Measurements from ENCODE around the gene AIPL1. TPM values are rescaled to one million over a fixed set of nuclear protein-coding genes. Genes with fewer than 3 reads are reported as not detected.
A peak's percentile ranks its signal among the peaks of the same experiment; 100 is the strongest.
"Not testable (repeated sequence)": the region's sequence is repeated elsewhere in the genome, so short reads cannot be mapped to it uniquely, and the experiment has no call there.

The AIPL1 gene
- under 1 TPM in 4 of 8 experiments, not detected in 4; 0.08 to 1.00 (median 0.39) TPM for total RNA-seq

DNA sequence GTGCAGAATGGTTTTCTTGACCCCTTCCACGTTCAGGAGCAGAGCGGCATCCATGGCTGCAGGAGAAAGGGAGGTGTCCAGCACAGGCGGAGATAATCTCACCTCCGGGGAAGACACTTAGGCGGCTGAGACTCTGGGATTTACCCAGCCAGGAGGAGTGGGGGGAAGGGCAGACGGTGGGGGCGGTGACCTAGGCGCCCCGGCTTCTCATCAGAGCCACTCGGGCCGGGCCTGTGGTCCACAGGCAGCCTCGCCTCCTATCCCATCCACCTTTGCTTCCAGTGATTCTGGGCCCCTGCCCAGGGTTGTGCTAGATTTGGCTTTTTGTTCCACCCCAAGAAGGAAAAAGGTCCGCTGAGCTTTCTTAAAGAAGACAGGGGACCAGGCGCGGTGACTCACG, at the start of gene AIPL1:
Gene AIPL1 (minus strand): TSS at position 71 of the 400 bp plus-strand sequence. CDS start 17 bp downstream, at position 54.
- Histone ChIP-seq H3K4me3 (no peak within 1 kb of the TSS), H3K27ac (no peak within 1 kb of the TSS), H3K4me1 (replicated peaks in 1 of 2) (peaks cover 7 to 10% of the 10 kb centered on the region in 2 donors)
- WGBS, 10 experiments = 90 to 93% methylated on average over 2 to 3 of the region's 16 CpGs; no CpG with 5 or more reads in 8 of the 10 experiments
- in situ Hi-C loops (cut with MboI; ENCODE audit: low pct_unique_long_range_greater_than_20kb in 2 of 9, low sequenced_read_pairs in 9 of 9, unreplicated experiment in 9 of 9) = loop anchor here in 2 of 9 experiments (10.0 to 25.0 kb wide), 2 partner anchors 848 to 850 kb away; partner anchors contain the start of gene NLRP1 (in 2 of the 2)
- ATAC-seq (replicated peaks in 6 of 8) = no peak

- no peak overlapping the region for H3K4me3 ChIP-seq
- H3K27ac ChIP-seq = no peak overlapping the region
- in situ Hi-C loops (cut with MboI; ENCODE audit: low pct_unique_long_range_greater_than_20kb in 2 of 9, low sequenced_read_pairs in 9 of 9, unreplicated experiment in 9 of 9) = no loop called here
- no peak for ATAC-seq (replicated peaks in 6 of 8)
- peaks cover 20 to 21% of the 10 kb centered on the region in 2 donors for H3K4me1 ChIP-seq (replicated peaks in 1 of 2)
- WGBS, 10 experiments = 40 to 100% (median 80%) methylated on average over 1 to 9 of the region's 16 CpGs; no CpG with 5 or more reads in 3 of the 10 experiments
Measured at GRCh38 chr17:6483507-6483906, 48.6 kb upstream of the AIPL1 start.

GRCh38 chr17:6482796-6483195, 47.9 kb upstream of the AIPL1 start:
- WGBS, 10 experiments = 50 to 92% (median 85%) methylated on average over 2 to 4 of the region's 10 CpGs; no CpG with 5 or more reads in 6 of the 10 experiments
- H3K4me1 ChIP-seq (replicated peaks in 1 of 2) = peaks cover 23 to 28% of the 10 kb centered on the region in 2 donors
- ATAC-seq (replicated peaks in 6 of 8); H3K4me3 ChIP-seq; in situ Hi-C loops (cut with MboI; ENCODE audit: low pct_unique_long_range_greater_than_20kb in 2 of 9, low sequenced_read_pairs in 9 of 9, unreplicated experiment in 9 of 9); H3K27ac ChIP-seq: not testable (repeated sequence)

GRCh38 chr17:6482105-6482455, 47.2 kb upstream of the AIPL1 start:
- Histone ChIP-seq H3K4me1 (replicated peaks in 1 of 2) (peaks cover 26 to 35% of the 10 kb centered on the region in 2 donors), H3K27ac (no peak overlapping the region), H3K4me3 (no peak overlapping the region)
- ATAC-seq (replicated peaks in 6 of 8) = no peak
- WGBS, 10 experiments = 0 to 100% (median 97%) methylated on average over 1 to 4 of the region's 6 CpGs; no CpG with 5 or more reads in 5 of the 10 experiments
- in situ Hi-C loops (cut with MboI; ENCODE audit: low pct_unique_long_range_greater_than_20kb in 2 of 9, low sequenced_read_pairs in 9 of 9, unreplicated experiment in 9 of 9) = no loop called here

DNA sequence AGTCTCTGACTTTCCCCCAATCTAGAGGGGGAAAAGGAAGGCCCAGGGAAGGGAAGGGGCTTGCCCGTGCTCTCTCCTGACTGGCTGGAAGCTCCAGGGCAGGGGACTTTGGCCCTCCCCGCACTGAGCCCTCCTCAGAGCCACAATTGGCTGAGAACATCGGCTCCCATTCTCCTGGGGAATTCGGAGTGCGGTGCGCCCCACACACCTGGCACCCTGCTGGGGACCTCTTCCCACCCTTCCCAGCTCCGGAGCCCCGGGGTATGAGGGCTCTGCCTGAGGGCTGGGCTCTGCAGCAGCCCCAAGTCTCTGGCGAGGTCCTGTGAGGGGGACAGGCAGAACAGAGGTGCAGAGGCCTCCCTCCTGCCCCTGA, 45.4 kb upstream of the AIPL1 start:
- Histone ChIP-seq H3K27ac (peak overlapping the region in 1 of 2 donors; percentile 10), H3K4me3 (no peak overlapping the region), H3K4me1 (replicated peaks in 1 of 2) (peaks cover 37 to 52% of the 10 kb centered on the region in 2 donors)
- in situ Hi-C loops (cut with MboI; ENCODE audit: low pct_unique_long_range_greater_than_20kb in 2 of 9, low sequenced_read_pairs in 9 of 9, unreplicated experiment in 9 of 9) = no loop called here
- WGBS, 10 experiments = 50 to 80% methylated on average over 1 to 2 of the region's 9 CpGs; no CpG with 5 or more reads in 8 of the 10 experiments
- peak in 5 of 8 experiments; percentile 9 to 26 (median 21) for ATAC-seq (replicated peaks in 6 of 8)

DNA sequence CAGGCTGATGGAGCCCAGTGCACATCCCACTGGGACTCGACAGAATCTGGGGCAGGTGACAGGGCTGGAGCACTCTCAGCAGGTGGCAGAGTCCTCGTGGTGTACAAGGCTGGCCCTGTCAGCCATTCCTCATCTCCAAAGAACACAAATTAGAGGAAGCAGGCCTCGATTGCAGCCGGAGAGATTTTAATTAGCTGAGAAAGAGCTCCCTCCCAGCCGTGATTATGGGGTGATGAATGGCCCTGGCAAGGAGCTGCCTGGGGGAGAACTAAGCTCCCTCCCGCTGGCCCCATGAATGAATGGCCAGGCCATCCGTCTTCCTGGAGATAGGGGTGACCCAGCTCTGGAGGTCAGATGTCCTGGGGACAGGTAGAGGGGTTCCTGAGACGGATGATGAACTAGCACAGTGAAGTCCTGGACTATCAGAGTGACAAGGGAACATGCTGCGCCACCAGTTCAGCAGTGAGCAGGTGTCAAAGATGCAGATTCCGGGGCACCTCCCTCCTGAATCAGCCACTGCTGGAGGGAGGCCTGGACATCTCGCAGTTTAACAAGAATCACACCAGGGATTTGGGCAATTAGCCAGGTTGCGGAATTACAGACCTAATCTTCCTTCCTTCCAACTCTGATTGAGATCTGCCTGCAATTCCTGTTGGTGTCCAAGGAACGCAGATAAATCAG, 44.8 kb upstream of the AIPL1 start:
- Histone ChIP-seq H3K4me1 (replicated peaks in 1 of 2) (peaks cover 42 to 55% of the 10 kb centered on the region in 2 donors), H3K4me3 (no peak overlapping the region), H3K27ac (peak overlapping the region in 1 of 2 donors; percentile 1)
- WGBS, 10 experiments = 0 to 80% (median 30%) methylated on average over 1 to 7 of the region's 13 CpGs; no CpG with 5 or more reads in 4 of the 10 experiments
- in situ Hi-C loops (cut with MboI; ENCODE audit: low pct_unique_long_range_greater_than_20kb in 2 of 9, low sequenced_read_pairs in 9 of 9, unreplicated experiment in 9 of 9) = no loop called here
- peak in 6 of 8 experiments; percentile 41 to 83 (median 76) for ATAC-seq (replicated peaks in 6 of 8)

- in situ Hi-C loops (cut with MboI; ENCODE audit: low pct_unique_long_range_greater_than_20kb in 2 of 9, low sequenced_read_pairs in 9 of 9, unreplicated experiment in 9 of 9) = no loop called here
- ATAC-seq (replicated peaks in 6 of 8) = no peak
- no peak overlapping the region for H3K4me3 ChIP-seq
- peaks cover 44 to 55% of the 10 kb centered on the region in 2 donors for H3K4me1 ChIP-seq (replicated peaks in 1 of 2)
- 50 to 92% (median 78%) methylated on average over 1 to 9 of the region's 11 CpGs; no CpG with 5 or more reads in 4 of the 10 experiments for WGBS, 10 experiments
- no peak overlapping the region for H3K27ac ChIP-seq
Measured at GRCh38 chr17:6478486-6478885, 43.6 kb upstream of the AIPL1 start.

DNA sequence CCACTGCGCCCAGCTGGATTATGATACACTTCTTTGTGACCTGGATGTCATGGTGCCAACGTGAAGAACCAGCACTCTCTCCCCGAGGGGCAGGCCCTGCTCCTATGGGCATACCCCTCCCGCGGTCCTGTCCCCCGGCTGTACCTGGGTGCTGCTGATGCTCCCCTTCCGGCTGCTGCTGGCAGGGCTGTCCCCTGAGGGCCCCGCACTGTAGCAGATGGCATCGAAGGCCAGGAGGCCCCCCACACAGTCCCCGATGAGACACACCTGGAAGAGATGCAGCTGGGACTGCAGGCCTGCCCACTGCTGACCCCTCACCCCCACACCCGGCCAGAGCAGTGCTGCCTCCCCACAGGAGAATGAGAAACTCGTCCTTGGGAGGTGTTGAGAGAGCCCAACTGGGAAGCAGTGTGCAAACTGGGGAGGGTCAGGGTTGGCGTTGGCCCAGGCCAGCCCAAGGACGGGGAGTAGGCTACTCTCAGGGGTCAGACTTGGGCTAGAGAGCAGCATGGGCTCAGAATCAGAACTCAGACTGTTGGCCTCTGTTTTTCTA, 43.0 kb upstream of the AIPL1 start:
- Histone ChIP-seq H3K27ac (no peak overlapping the region), H3K4me1 (replicated peaks in 1 of 2) (peaks cover 49 to 55% of the 10 kb centered on the region in 2 donors), H3K4me3 (no peak overlapping the region)
- ATAC-seq (replicated peaks in 6 of 8) = no peak
- in situ Hi-C loops (cut with MboI; ENCODE audit: low pct_unique_long_range_greater_than_20kb in 2 of 9, low sequenced_read_pairs in 9 of 9, unreplicated experiment in 9 of 9) = no loop called here
- WGBS, 10 experiments = 40 to 100% (median 72%) methylated on average over 1 to 5 of the region's 14 CpGs; no CpG with 5 or more reads in 6 of the 10 experiments

GRCh38 chr17:6476810-6477179, 41.9 kb upstream of the AIPL1 start:
- Histone ChIP-seq H3K4me3 (no peak overlapping the region), H3K27ac (no peak overlapping the region), H3K4me1 (replicated peaks in 1 of 2) (peaks cover 52 to 55% of the 10 kb centered on the region in 2 donors)
- peak in 3 of 8 experiments; percentile 9 to 33 (median 23) for ATAC-seq (replicated peaks in 6 of 8)
- in situ Hi-C loops (cut with MboI; ENCODE audit: low pct_unique_long_range_greater_than_20kb in 2 of 9, low sequenced_read_pairs in 9 of 9, unreplicated experiment in 9 of 9) = no loop called here
- WGBS, 10 experiments = 60 to 97% (median 71%) methylated on average over 1 to 6 of the region's 10 CpGs; no CpG with 5 or more reads in 7 of the 10 experiments

DNA sequence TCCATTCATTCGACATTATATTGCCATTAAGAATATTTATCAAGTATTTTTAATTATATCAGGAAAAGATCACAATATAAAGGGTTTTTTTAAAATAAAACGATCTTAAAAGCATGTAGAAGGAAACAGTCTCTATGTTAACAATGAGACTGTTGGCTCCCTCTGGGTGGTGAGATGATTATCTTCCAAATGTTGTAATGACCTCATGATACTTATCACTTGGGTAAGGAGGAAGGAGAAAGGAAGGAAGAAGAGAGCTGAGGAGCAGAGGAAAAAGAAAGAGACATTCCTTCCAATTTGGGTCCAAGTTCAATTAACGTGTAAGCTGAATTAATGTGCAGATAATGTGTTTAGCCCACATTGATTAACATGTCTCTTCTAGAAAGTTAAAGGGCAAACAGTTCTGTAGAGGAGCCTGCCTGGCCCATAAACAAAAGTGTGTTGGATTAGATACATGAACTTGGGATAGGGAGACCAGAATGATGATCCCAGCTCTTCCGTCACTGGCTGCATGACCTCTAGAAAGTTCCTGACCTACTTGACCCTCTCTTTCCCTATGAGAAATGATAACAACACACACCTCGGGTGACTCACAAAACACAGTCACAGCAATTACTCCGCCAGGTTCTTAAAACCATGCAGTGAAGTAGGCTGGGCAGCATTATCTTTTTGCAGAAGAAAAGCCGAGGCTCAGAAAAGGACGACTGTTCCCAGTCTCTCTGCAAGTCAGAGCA, 41.3 kb upstream of the AIPL1 start:
- in situ Hi-C loops (cut with MboI; ENCODE audit: low pct_unique_long_range_greater_than_20kb in 2 of 9, low sequenced_read_pairs in 9 of 9, unreplicated experiment in 9 of 9) = no loop called here
- Histone ChIP-seq H3K4me1 (replicated peaks in 1 of 2) (peaks cover 52 to 55% of the 10 kb centered on the region in 2 donors), H3K4me3 (no peak overlapping the region), H3K27ac (no peak overlapping the region)
- ATAC-seq (replicated peaks in 6 of 8) = no peak
- WGBS, 10 experiments = 15 to 87% (median 67%) methylated on average over 1 to 7 of the region's 8 CpGs; no CpG with 5 or more reads in 1 of the 10 experiments

GRCh38 chr17:6475411-6475810, 40.5 kb upstream of the AIPL1 start:
- in situ Hi-C loops (cut with MboI; ENCODE audit: low pct_unique_long_range_greater_than_20kb in 2 of 9, low sequenced_read_pairs in 9 of 9, unreplicated experiment in 9 of 9) = no loop called here
- 13 to 69% (median 43%) methylated on average over 1 to 2 of the region's 4 CpGs; no CpG with 5 or more reads in 6 of the 10 experiments for WGBS, 10 experiments
- Histone ChIP-seq H3K4me1 (replicated peaks in 1 of 2) (peaks cover 49 to 53% of the 10 kb centered on the region in 2 donors), H3K27ac (no peak overlapping the region), H3K4me3 (no peak overlapping the region)
- peak in 2 of 8 experiments; percentile 8 to 19 for ATAC-seq (replicated peaks in 6 of 8)

GRCh38 chr17:6474906-6475305, 40.0 kb upstream of the AIPL1 start:
- in situ Hi-C loops (cut with MboI; ENCODE audit: low pct_unique_long_range_greater_than_20kb in 2 of 9, low sequenced_read_pairs in 9 of 9, unreplicated experiment in 9 of 9) = no loop called here
- Histone ChIP-seq H3K27ac (no peak overlapping the region), H3K4me1 (replicated peaks in 1 of 2) (peaks cover 44 to 48% of the 10 kb centered on the region in 2 donors), H3K4me3 (no peak overlapping the region)
- 0 to 67% (median 38%) methylated on average over 1 to 6 of the region's 7 CpGs; no CpG with 5 or more reads in 3 of the 10 experiments for WGBS, 10 experiments
- peak in 2 of 8 experiments; percentile 45 to 51 for ATAC-seq (replicated peaks in 6 of 8)

GRCh38 chr17:6474376-6474775, 39.5 kb upstream of the AIPL1 start:
- Histone ChIP-seq H3K27ac (no peak overlapping the region), H3K4me1 (replicated peaks in 1 of 2) (peaks cover 39 to 42% of the 10 kb centered on the region in 2 donors), H3K4me3 (no peak overlapping the region)
- in situ Hi-C loops (cut with MboI; ENCODE audit: low pct_unique_long_range_greater_than_20kb in 2 of 9, low sequenced_read_pairs in 9 of 9, unreplicated experiment in 9 of 9) = no loop called here
- no peak for ATAC-seq (replicated peaks in 6 of 8)
- 53 to 100% (median 88%) methylated on average over 1 to 7 of the region's 22 CpGs; no CpG with 5 or more reads in 5 of the 10 experiments for WGBS, 10 experiments

Measured in motor neuron (in vitro differentiated cells).